ENCODE measurements around the gene SCUBE2.
"Not testable (repeated sequence)": the region's sequence is repeated elsewhere in the genome, so short reads cannot be mapped to it uniquely, and the experiment has no call there.

Gene SCUBE2

GRCh38 chr11:9109858-9110731, 18.7 kb upstream of the SCUBE2 start:
- no peak for DNase-seq

DNA sequence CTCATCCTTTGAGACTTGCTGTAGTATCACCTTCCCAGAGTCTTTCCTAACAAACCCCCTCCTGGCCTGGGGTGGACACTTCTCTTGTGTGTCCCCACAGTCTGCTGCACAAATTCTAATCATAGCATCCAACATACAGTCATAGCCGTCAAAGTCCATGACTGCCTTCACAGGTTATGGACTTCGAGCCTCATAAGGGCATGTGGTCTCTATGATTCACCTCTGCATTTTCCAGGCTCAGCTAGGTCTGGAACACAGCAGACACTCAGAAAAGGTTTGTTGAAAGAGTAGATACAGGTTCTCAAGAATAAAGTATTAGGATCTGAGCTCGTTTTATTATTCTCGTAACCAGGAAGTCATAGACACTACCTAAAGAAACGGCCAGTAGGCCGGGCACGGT, 13.2 kb upstream of the SCUBE2 start:
- no peak for DNase-seq

- no peak for DNase-seq
These were observed 12.3 kb upstream of the SCUBE2 start for GRCh38 chr11:9103542-9104276.

GRCh38 chr11:9099617-9100016, 8.2 kb upstream of the SCUBE2 start:
- no peak for DNase-seq

DNA sequence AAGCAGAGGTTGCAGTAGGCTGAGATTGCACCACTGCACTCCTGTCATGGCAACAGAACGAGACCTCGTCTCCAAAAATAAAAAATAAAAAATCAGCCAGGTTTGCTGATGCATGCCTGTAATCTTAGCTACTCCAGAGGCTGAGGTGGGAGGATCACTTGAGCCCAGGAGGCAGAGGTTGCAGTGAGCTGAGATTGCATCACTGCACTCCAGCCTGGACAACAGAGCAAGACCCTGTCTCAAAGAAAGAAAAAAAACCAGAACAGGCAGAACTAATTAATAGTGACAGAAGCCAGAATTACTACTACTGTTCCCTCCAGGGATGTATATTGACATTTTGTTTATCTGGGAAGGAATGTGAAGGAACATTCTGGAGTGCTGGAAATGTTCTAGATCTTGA, 7.1 kb upstream of the SCUBE2 start:
- not testable (repeated sequence) for DNase-seq

GRCh38 chr11:9097186-9097943, 6.0 kb upstream of the SCUBE2 start:
- DNase-seq, result not testable (repeated sequence)

- DNase-seq, result no peak
These were observed 5.0 kb upstream of the SCUBE2 start for GRCh38 chr11:9096427-9096826.

GRCh38 chr11:9095421-9095820, 4.0 kb upstream of the SCUBE2 start:
- no peak for DNase-seq

- DNase-seq, result no peak
These were observed 3.0 kb upstream of the SCUBE2 start for GRCh38 chr11:9094420-9094819.

- DNase-seq, result no peak
These were observed 1.7 kb upstream of the SCUBE2 start for GRCh38 chr11:9092853-9093778.

DNA sequence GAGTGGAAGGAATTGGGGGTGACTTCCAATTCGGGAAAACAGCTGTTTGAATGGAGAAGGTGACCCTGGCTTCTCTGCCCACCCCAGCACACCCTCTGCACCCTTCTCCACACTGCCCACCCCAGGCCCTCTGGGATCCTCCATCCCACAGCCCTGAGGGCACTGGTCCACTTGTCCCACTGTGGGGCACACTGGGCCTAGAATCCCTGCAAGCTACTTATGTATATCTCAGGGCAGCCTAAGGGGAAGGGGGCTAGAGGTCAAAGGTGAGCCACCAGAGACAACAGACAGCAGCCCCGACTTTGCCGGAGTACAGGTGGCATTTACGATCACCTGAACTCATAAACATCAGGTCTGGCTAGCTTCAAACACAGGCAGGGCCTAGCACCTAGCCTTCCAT, 673 bp upstream of the SCUBE2 start:
- DNase-seq, result no peak

- peak; percentile 68 for DNase-seq
These were observed 833 bp downstream of the SCUBE2 start for GRCh38 chr11:9090488-9091043.

GRCh38 chr11:9089636-9090035, 1.8 kb downstream of the SCUBE2 start:
- DNase-seq, result no peak

GRCh38 chr11:9089061-9089460, 2.3 kb downstream of the SCUBE2 start:
- no peak for DNase-seq

DNA sequence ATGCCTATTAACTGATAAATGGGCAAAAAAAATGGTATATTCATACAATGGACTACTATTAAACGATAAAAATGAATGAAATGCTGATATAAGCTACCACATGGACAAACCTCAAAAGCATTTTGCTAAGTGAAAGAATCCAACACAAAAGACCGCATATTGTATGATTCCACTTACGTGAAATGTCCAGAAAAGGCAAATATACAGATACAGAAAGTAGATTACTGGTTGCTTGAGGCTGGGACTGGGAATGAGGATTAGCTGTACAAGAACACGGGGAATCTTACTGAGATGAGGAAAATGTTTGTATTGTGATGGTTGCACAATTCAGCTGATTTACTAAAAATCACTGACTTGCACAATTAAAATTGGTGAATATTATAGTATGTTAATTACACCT, 8.8 kb downstream of the SCUBE2 start:
- DNase-seq, result no peak

- DNase-seq, result no peak
These were observed 10.2 kb downstream of the SCUBE2 start for GRCh38 chr11:9081153-9081552.

DNA sequence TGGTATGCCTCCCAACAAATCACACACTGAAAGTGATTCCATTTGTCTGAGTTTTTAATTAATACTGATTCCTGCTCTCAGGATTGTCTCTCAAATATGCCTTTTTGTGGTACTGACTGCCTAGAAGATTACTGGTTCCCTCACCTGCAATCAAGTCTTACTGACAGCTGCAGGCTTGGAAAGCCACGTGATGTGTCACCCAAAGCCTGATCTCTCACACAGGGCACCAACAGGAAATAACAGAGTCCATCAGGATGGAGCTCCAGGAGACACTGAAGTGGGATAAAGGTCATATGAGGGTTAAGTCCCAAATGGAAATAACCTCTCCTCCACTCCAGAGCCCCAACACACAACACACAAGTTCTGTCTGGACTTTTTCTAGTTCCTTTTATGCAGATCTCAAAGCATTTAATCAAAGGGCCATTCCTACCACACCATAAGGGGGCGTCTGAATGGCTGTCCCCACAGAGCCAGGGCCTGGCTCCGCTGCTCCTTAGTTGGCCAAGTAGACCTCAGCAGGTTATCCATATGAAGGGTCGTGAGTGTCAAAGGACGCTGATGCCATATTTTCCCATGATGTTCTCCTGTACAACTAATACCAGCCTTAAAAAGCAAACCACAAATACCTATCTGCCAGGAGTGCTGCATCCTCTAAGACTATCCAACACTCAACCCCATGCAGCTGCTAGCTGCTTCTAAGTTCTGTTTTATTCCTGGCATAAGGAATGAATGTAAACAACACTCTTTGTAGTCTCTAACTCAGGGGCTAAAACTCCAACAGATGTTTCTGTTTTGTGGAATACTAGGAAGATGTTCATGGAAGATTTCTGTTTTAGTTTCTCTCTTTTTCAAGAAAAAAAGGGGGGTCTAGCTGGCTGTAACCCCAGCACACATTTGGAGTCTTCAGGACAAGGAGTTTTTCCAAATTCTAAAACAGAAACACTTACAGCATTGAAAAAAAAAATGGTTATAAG, 13.0 kb downstream of the SCUBE2 start:
- no peak for DNase-seq

DNA sequence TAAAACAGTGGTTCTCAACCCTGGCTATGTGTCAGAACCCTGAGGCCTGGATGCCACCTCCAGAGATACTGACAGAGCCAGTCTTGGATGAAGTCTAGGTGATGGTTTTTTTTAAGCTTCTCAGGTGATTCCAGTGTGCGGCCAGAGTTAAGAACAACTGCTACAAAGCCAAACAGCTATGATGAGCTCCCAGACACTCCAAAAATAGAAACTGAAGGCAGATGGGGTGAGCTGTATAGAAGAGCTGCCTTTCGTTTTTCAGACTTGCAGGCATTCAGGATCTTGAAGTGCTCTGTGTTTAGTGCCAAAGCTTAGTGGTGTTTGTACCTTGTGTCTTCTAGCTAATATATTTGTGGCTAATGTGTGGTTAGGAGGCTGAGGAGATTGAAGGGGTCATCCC, 14.2 kb downstream of the SCUBE2 start:
- DNase-seq, result no peak

DNA sequence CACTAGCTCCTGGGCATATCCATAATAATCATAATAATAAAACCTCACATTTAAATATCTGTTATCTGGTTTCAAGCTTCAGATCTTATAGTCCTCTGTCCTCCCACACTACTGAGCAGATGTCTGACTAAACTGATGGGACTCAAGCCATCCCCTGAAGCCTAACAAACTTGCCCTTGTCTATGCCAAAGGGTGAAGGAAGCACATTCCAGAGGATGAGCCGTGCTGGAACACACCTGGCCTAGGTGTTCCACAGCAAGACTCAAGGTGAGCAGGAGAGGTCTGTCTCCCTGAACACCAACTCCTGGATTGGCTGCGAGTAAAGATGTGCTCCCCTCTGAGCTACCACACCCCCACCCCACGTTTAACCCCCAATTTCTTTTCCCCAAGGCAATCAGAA, 14.7 kb downstream of the SCUBE2 start:
- no peak for DNase-seq

DNA sequence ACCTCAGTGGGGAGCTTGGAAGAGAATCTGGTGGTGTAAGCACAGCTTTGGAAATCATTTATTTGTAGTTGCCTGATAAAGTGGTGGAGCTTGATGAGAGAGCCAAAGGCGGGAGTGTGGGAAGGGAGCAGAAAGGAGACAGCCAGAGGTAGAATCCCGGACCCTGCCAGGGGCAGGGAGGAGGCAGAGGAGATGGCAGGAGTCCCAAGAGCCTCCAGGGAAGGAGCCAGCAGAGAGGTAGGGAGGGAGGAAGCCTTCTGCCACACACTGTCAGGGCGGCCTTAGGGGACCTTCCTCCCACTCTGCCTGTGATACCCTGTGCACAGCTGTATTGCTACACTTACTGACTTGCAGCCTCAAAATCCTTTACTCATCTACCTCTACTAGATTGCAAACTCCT, 15.4 kb downstream of the SCUBE2 start:
- DNase-seq, result no peak

Data from right kidney (tissue), 1 donor.